IPS-20b (cell line): ENCODE results near the gene DCLK1.
A peak's percentile ranks its signal among the peaks of the same experiment; 100 is the strongest.
"Not testable (repeated sequence)": the region's sequence is repeated elsewhere in the genome, so short reads cannot be mapped to it uniquely, and the experiment has no call there.

Experiments used
- H3K27ac ChIP-seq: one replicate; pipeline ENCODE4 v1.5.1; 2013; ENCODE audit warnings: low read length
- H3K27me3 ChIP-seq: 2 replicates; pipeline ENCODE4 v1.6.1; 2013; ENCODE audit warnings: mild to moderate bottlenecking, low read length, inconsistent platforms; ENCODE audit not compliant: insufficient read depth
- H3K36me3 ChIP-seq: 2 replicates; pipeline ENCODE4 v1.6.1; 2013; ENCODE audit warnings: low read depth, mild to moderate bottlenecking, inconsistent platforms, low read length, moderate library complexity; ENCODE audit not compliant: insufficient read depth
- H3K4me1 ChIP-seq: 2 replicates; pipeline ENCODE4 v1.6.1; 2013; ENCODE audit warnings: mild to moderate bottlenecking, control low read depth, inconsistent platforms, low read length, moderate library complexity; ENCODE audit not compliant: insufficient read depth
- H3K4me3 ChIP-seq: 2 replicates; pipeline ENCODE4 v1.5.1; 2013; ENCODE audit warnings: mild to moderate bottlenecking, low read length, inconsistent platforms
- H3K9ac ChIP-seq: 2 replicates; pipeline ENCODE4 v1.6.1; 2013; ENCODE audit warnings: low read depth, mild to moderate bottlenecking, inconsistent platforms, low read length, moderate library complexity
- H3K9me3 ChIP-seq: 2 replicates; pipeline ENCODE4 v1.6.1; 2013; ENCODE audit warnings: mild to moderate bottlenecking, low read depth, low read length, inconsistent platforms; ENCODE audit not compliant: insufficient read depth

DCLK1 gene

GRCh38 chr13:35993686-35994085 is 137.5 kb downstream of the DCLK1 start:
- Histone ChIP-seq H3K27me3 (no peaks in the 10 kb centered on the region), H3K4me1 (peaks cover 35% of the 10 kb centered on the region), H3K4me3 (no peak overlapping the region), H3K36me3 (no peaks in the 10 kb centered on the region), H3K27ac (no peak overlapping the region), H3K9me3 (no peaks in the 10 kb centered on the region), H3K9ac (no peak overlapping the region)

DNA sequence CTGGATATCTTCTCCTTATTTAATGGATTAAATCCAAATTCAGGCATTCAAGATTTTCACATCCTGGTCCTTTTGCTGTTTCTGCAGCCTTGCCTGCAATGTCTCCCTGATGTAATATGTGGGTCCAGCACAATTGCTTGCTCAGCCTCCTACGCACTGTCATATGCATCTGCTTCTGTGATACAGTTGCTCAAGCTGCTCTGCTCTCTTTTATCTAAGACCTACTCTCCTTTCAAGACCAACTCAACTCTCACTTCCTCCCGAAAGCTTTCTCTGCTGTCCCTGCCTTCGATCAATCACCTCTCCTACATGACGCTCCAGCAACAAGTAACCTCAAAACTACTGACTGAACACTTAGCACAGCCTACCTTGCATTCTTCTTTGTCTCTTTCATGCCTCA is 138.2 kb downstream of the DCLK1 start:
- H3K4me3 ChIP-seq: no peak overlapping the region
- no peaks in the 10 kb centered on the region for H3K36me3 ChIP-seq
- H3K4me1 ChIP-seq: peaks cover 42% of the 10 kb centered on the region
- H3K27ac ChIP-seq: no peak overlapping the region
- no peaks in the 10 kb centered on the region for H3K27me3 ChIP-seq
- no peaks in the 10 kb centered on the region for H3K9me3 ChIP-seq
- no peak overlapping the region; the same call in 1 of the 2 replicates for H3K9ac ChIP-seq

GRCh38 chr13:35990196-35990595 is 141.0 kb downstream of the DCLK1 start:
- H3K9ac ChIP-seq: no peak overlapping the region
- H3K27ac ChIP-seq: no peak overlapping the region
- H3K4me3 ChIP-seq: no peak overlapping the region
- H3K9me3 ChIP-seq: no peaks in the 10 kb centered on the region
- no peaks in the 10 kb centered on the region for H3K27me3 ChIP-seq
- peaks cover 50% of the 10 kb centered on the region for H3K4me1 ChIP-seq
- H3K36me3 ChIP-seq: no peaks in the 10 kb centered on the region

- Histone ChIP-seq H3K27ac (peak overlapping the region; percentile 45), H3K4me3 (peak overlapping the region; percentile 39; the same call in 1 of the 2 replicates), H3K9ac (peak overlapping the region; percentile 61; the same call in 1 of the 2 replicates), H3K36me3 (no peaks in the 10 kb centered on the region), H3K27me3 (no peaks in the 10 kb centered on the region), H3K4me1 (peaks cover 53% of the 10 kb centered on the region), H3K9me3 (no peaks in the 10 kb centered on the region)
Observed at GRCh38 chr13:35988648-35989081, 142.5 kb downstream of the DCLK1 start.

- no peaks in the 10 kb centered on the region for H3K36me3 ChIP-seq
- H3K4me3 ChIP-seq: peak overlapping the region; percentile 39; the same call in 1 of the 2 replicates
- peak overlapping the region; percentile 61; the same call in 1 of the 2 replicates for H3K9ac ChIP-seq
- H3K27me3 ChIP-seq: no peaks in the 10 kb centered on the region
- H3K9me3 ChIP-seq: no peaks in the 10 kb centered on the region
- peaks cover 45% of the 10 kb centered on the region for H3K4me1 ChIP-seq
- H3K27ac ChIP-seq: peak overlapping the region; percentile 45
Observed at GRCh38 chr13:35987572-35988513, 143.3 kb downstream of the DCLK1 start.

- Histone ChIP-seq H3K36me3 (no peaks in the 10 kb centered on the region), H3K9ac (no peak overlapping the region), H3K27me3 (no peaks in the 10 kb centered on the region), H3K4me1 (peaks cover 36% of the 10 kb centered on the region), H3K9me3 (peaks cover 11% of the 10 kb centered on the region), H3K27ac (no peak overlapping the region), H3K4me3 (no peak overlapping the region)
Observed at GRCh38 chr13:35984776-35985453, 146.3 kb downstream of the DCLK1 start.

DNA sequence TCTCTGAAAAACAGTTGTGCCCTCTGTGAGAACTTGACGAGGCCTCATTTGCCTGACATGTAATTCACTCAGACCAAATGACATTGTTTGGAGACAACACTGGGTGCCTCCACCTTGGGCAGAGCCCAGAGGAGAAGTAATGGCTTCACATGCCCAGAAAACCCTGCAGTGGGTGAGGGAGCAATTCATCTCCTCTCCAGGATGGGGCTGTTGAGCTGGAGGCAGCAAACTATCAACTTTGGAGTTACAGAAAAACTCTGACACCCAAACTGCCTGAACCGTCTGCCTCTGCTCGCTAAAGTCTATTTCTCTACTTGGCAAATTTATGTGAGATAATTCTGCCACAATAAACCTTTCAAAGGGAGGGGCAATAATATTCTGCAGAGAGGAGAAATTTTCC is 146.9 kb downstream of the DCLK1 start:
- Histone ChIP-seq H3K36me3 (no peaks in the 10 kb centered on the region), H3K27ac (no peak overlapping the region), H3K9me3 (peaks cover 14% of the 10 kb centered on the region), H3K9ac (no peak overlapping the region), H3K27me3 (no peaks in the 10 kb centered on the region), H3K4me1 (peaks cover 36% of the 10 kb centered on the region), H3K4me3 (no peak overlapping the region)

- Histone ChIP-seq H3K4me1 (peaks cover 34% of the 10 kb centered on the region), H3K9me3 (peaks cover 14% of the 10 kb centered on the region)
- H3K4me3 ChIP-seq, H3K36me3 ChIP-seq, H3K27me3 ChIP-seq, H3K27ac ChIP-seq, H3K9ac ChIP-seq: not testable (repeated sequence)
Observed at GRCh38 chr13:35983703-35984102, 147.5 kb downstream of the DCLK1 start.

- H3K9me3 ChIP-seq: peaks cover 14% of the 10 kb centered on the region
- H3K27ac ChIP-seq: no peak overlapping the region
- H3K4me1 ChIP-seq: peaks cover 29% of the 10 kb centered on the region
- H3K4me3 ChIP-seq: no peak overlapping the region
- H3K36me3 ChIP-seq: no peaks in the 10 kb centered on the region
- no peaks in the 10 kb centered on the region for H3K27me3 ChIP-seq
- H3K9ac ChIP-seq: no peak overlapping the region
Observed at GRCh38 chr13:35983206-35983605, 148.0 kb downstream of the DCLK1 start.

- Histone ChIP-seq H3K4me1 (peaks cover 5% of the 10 kb centered on the region; the same call in 1 of the 2 replicates), H3K9me3 (peaks cover 21% of the 10 kb centered on the region), H3K9ac (no peak overlapping the region), H3K27me3 (no peaks in the 10 kb centered on the region), H3K36me3 (no peaks in the 10 kb centered on the region), H3K4me3 (no peak overlapping the region), H3K27ac (no peak overlapping the region)
Observed at GRCh38 chr13:35979361-35979951, 151.7 kb downstream of the DCLK1 start.

DNA sequence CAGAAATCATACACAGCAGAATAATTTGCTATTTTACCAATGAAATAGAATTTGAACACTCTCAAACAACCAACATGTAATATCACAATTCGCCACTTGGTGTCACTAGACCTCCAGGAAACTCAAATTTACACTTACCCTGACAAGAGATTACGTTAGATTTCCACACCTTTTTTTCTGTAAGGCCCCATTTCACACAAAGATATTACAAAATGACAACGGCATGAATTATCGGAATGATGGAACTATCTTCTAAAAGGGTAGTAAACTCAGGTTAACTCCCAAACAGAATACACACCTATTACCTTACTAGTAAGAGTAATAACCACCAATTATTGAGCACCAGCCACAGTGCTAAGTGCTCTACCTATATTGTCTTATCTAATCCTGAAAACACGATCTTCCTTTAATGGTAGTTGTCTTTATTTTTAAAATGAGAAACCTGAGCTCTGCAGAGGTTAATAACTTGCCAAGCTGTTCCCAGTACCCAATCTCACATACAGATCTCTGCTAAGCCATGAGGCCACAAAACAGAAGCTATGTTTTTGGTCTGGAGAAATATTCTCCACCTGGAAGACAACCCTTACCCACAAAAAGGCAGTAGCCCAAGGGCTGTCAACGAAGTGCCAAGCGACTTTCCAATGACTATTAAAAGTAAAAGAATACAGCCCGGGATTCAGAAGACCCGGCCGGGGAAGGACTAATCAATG is 152.4 kb downstream of the DCLK1 start:
- H3K36me3 ChIP-seq: no peaks in the 10 kb centered on the region

More for the DNA sequence above, 152.4 kb downstream of the DCLK1 start:
- Histone ChIP-seq H3K27me3 (no peaks in the 10 kb centered on the region), H3K4me3 (no peak overlapping the region), H3K4me1 (no peaks in the 10 kb centered on the region), H3K9ac (no peak overlapping the region), H3K9me3 (peaks cover 21% of the 10 kb centered on the region), H3K27ac (no peak overlapping the region)
